Hematopoietic multipotent progenitor cell treated with erythropoietin and hydrocortisone succinate and interleukin-3 and kit ligand, for 6 days (in vitro differentiated cells): Measurements from ENCODE around the gene SMARCB1.

Experiments used
- DNase-seq: peaks from one replicate; pipeline ENCODE4 v3.0.0-alpha.2; 2015

The SMARCB1 gene

GRCh38 chr22:23804781-23805291 is 18.1 kb downstream of the SMARCB1 start:
- DNase-seq: no peak

GRCh38 chr22:23806837-23807236 is 20.1 kb downstream of the SMARCB1 start:
- no peak for DNase-seq

- DNase-seq: no peak
Measured at GRCh38 chr22:23812378-23812777, 25.6 kb downstream of the SMARCB1 start.

GRCh38 chr22:23815541-23816155 is 28.9 kb downstream of the SMARCB1 start:
- no peak for DNase-seq

GRCh38 chr22:23816156-23816976 is 29.6 kb downstream of the SMARCB1 start:
- DNase-seq: no peak

GRCh38 chr22:23817146-23817545 is 30.4 kb downstream of the SMARCB1 start:
- DNase-seq: no peak

- no peak for DNase-seq
Measured at GRCh38 chr22:23818541-23818940, 31.8 kb downstream of the SMARCB1 start.

- no peak for DNase-seq
Measured at GRCh38 chr22:23820748-23821211, 34.0 kb downstream of the SMARCB1 start.

GRCh38 chr22:23822101-23822671 is 35.4 kb downstream of the SMARCB1 start:
- DNase-seq: no peak

- no peak for DNase-seq
Measured at GRCh38 chr22:23823331-23823791, 36.6 kb downstream of the SMARCB1 start.

GRCh38 chr22:23824476-23825245 is 37.9 kb downstream of the SMARCB1 start:
- DNase-seq: no peak

GRCh38 chr22:23825246-23825905 is 38.6 kb downstream of the SMARCB1 start:
- DNase-seq: no peak

- DNase-seq: no peak
Measured at GRCh38 chr22:23826510-23827350, 40.0 kb downstream of the SMARCB1 start.

GRCh38 chr22:23827351-23827995 is 40.7 kb downstream of the SMARCB1 start:
- no peak for DNase-seq

GRCh38 chr22:23828800-23829680 is 42.3 kb downstream of the SMARCB1 start:
- no peak for DNase-seq

- DNase-seq: no peak
Measured at GRCh38 chr22:23829845-23830372, 43.1 kb downstream of the SMARCB1 start.

- DNase-seq: no peak
Measured at GRCh38 chr22:23831261-23831660, 44.5 kb downstream of the SMARCB1 start.

- DNase-seq: no peak
Measured at GRCh38 chr22:23831781-23832180, 45.0 kb downstream of the SMARCB1 start.

- no peak for DNase-seq
Measured at GRCh38 chr22:23832226-23833016, 45.7 kb downstream of the SMARCB1 start.
